Gastroesophageal sphincter (tissue), 4 donors: ENCODE measurements around the gene PHLDB3. TPM values are rescaled to one million over a fixed set of nuclear protein-coding genes. Genes with fewer than 3 reads are reported as not detected.

Experiments
- ATAC-seq: fragments of 150-250 bp; one replicate; pipeline ENCODE4 v1.9.1; 2016; ENCODE audit warnings: mild to moderate bottlenecking, moderate library complexity
- H3K27ac ChIP-seq, 4 donors: fragments of 200-600 bp; sonication (generic) in 3 of 4; 1 replicate in 3 of 4; 2 replicates in 1 of 4; pipeline ENCODE4 v1.5.1; 2016 to 2019
- H3K27me3 ChIP-seq: fragments of 200-600 bp; sonication (generic); one replicate; pipeline ENCODE4 v1.5.1; 2019
- H3K36me3 ChIP-seq, 2 donors: fragments of 200-600 bp; sonication (generic); one replicate each; pipeline ENCODE4 v1.5.1; 2019; ENCODE audit warnings: control low read depth in 1 of 2
- H3K4me1 ChIP-seq, 3 donors: fragments of 200-600 bp; sonication (generic); 1 replicate in 2 of 3; 2 replicates in 1 of 3; pipeline ENCODE4 v1.5.1; 2016 to 2019; ENCODE audit warnings: control low read depth in 2 of 3
- H3K4me3 ChIP-seq, 2 donors: fragments of 200-600 bp; sonication (generic); one replicate each; pipeline ENCODE4 v1.5.1; 2019; ENCODE audit warnings: mild to moderate bottlenecking in 1 of 2, moderate library complexity in 1 of 2
- H3K9me3 ChIP-seq, 3 donors: fragments of 200-600 bp; sonication (generic); one replicate each; pipeline ENCODE4 v1.5.1; 2017 to 2019; ENCODE audit warnings: control low read depth in 2 of 3
- EP300 ChIP-seq: sonication (generic); formaldehyde crosslinking; IDR thresholded peaks from one replicate; pipeline ENCODE4 v1.6.1; 2017; ENCODE audit warnings: antibody characterized with exemption, mild to moderate bottlenecking
- POLR2A ChIP-seq, 2 donors: fragments of 450-650 bp; IDR thresholded peaks; one replicate each; pipeline ENCODE4 v1.6.1; 2017; ENCODE audit warnings: antibody characterized with exemption in 2 of 2, mild to moderate bottlenecking in 2 of 2, moderate library complexity in 1 of 2
- POLR2AphosphoS5 ChIP-seq: sonication (generic); formaldehyde crosslinking; IDR thresholded peaks from one replicate; pipeline ENCODE4 v1.6.1; 2017; ENCODE audit warnings: antibody characterized with exemption
- WGBS, 2 donors: methylation state at CpG; one replicate each; pipeline ENCODE4 v1.1.5; 2018; ENCODE audit warnings: low coverage in 1 of 2; 5-methylcytosine and 5-hydroxymethylcytosine counted together
- total RNA-seq, 4 donors: library from RNA; depleted of rRNA; stranded (reverse); fragments of >200 nt; gene quantifications; one replicate each; pipeline ENCODE4 v1.1.0, GENCODE V29; 2016
- TF ChIP-seq, protein P1 (sequence below), 4 experiments: fragments of 200-600 bp in 2 of 4; fragments of 450-650 bp in 2 of 4; sonication (generic) in 1 of 4; IDR thresholded peaks; one replicate each; pipeline ENCODE4 v1.5.1; 2017 to 2019; ENCODE audit warnings: antibody characterized with exemption in 4 of 4, mild to moderate bottlenecking in 2 of 4, moderate library complexity in 2 of 4

Gene PHLDB3
- total RNA-seq, 4 donors from 2014 or later: 8.8 to 38.1 (median 14.9) TPM

GRCh38 chr19:43489979-43490599 is 14.5 kb downstream of the PHLDB3 start:
- Histone ChIP-seq H3K27ac (no peak overlapping the region), H3K4me1 (no peaks in the 10 kb centered on the region), H3K36me3 (peaks cover 0 to 34% of the 10 kb centered on the region in 2 donors), H3K9me3 (no peaks in the 10 kb centered on the region), H3K4me3 (no peak overlapping the region), H3K27me3 (no peaks in the 10 kb centered on the region)
- 87 to 94% methylated on average over 6 to 7 of the region's 7 CpGs for WGBS, 2 donors
- no peak for ATAC-seq
- no peak for TF ChIP-seq POLR2A (IDR thresholded peaks at IDR 0.05)
- TF ChIP-seq POLR2AphosphoS5: no peak
- TF ChIP-seq EP300: no peak
- TF ChIP-seq, protein P1, sequence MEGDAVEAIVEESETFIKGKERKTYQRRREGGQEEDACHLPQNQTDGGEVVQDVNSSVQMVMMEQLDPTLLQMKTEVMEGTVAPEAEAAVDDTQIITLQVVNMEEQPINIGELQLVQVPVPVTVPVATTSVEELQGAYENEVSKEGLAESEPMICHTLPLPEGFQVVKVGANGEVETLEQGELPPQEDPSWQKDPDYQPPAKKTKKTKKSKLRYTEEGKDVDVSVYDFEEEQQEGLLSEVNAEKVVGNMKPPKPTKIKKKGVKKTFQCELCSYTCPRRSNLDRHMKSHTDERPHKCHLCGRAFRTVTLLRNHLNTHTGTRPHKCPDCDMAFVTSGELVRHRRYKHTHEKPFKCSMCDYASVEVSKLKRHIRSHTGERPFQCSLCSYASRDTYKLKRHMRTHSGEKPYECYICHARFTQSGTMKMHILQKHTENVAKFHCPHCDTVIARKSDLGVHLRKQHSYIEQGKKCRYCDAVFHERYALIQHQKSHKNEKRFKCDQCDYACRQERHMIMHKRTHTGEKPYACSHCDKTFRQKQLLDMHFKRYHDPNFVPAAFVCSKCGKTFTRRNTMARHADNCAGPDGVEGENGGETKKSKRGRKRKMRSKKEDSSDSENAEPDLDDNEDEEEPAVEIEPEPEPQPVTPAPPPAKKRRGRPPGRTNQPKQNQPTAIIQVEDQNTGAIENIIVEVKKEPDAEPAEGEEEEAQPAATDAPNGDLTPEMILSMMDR (IDR thresholded peaks at IDR 0.05): no peak

DNA sequence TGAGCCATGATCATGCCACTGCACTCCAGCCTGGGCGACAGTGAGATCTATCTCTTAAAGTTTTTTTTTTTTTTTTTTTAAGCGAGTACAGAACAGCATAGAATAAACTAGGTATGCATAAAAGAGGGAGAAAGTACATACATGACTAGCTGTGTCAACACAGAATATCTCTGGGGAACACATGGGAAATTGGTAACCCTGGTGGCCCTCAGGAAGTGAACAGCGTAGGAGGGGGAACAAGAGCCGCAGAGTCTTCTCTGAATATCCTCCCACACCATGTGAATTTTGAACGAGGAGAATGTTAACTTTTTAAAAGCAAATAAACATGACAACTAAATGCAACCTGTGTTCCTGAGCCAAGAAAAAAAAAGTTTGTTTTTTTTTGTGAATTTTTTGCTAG is 15.2 kb downstream of the PHLDB3 start:
- Histone ChIP-seq H3K27ac (no peak overlapping the region), H3K27me3 (no peaks in the 10 kb centered on the region), H3K4me1 (no peaks in the 10 kb centered on the region), H3K9me3 (no peaks in the 10 kb centered on the region), H3K36me3 (peaks cover 0 to 26% of the 10 kb centered on the region in 2 donors), H3K4me3 (no peak overlapping the region)
- WGBS, 2 donors: 64 to 81% methylated on average over 5 of the region's 5 CpGs
- TF ChIP-seq POLR2AphosphoS5 (no peak), POLR2A (IDR thresholded peaks at IDR 0.05) (no peak), EP300 (no peak)
- TF ChIP-seq, protein P1 (IDR thresholded peaks at IDR 0.05): no peak
- ATAC-seq: no peak

DNA sequence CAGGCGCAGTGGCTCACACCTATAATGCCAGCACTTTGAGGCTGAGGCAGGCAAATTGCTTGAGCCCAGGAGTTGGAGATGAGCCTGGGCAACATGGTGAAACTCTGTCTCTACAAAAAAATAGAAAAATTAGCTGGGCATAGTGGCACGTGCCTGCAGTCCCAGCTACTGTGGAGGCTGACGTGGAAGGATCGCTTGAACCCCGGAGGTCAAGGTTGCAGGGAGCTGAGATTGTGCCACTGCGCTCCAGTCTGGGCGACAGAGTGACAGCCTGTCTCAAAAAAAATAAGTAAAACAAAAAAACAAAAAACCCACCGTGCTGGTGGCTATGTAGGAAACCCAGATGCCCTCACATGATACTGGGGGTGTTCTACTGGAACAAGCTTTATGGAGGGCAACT is 16.4 kb downstream of the PHLDB3 start:
- no peak for TF ChIP-seq POLR2AphosphoS5
- no peak for TF ChIP-seq EP300
- WGBS, 2 donors: 88 to 89% methylated on average over 3 to 8 of the region's 8 CpGs
- no peak for ATAC-seq

GRCh38 chr19:43486412-43486811 is 18.1 kb downstream of the PHLDB3 start:
- TF ChIP-seq EP300: no peak
- TF ChIP-seq POLR2A (IDR thresholded peaks at IDR 0.05): no peak
- TF ChIP-seq, protein P1 (IDR thresholded peaks at IDR 0.05): no peak
- TF ChIP-seq POLR2AphosphoS5: no peak
- H3K4me3 ChIP-seq: no peak overlapping the region
- no peak for ATAC-seq
- H3K9me3 ChIP-seq: no peaks in the 10 kb centered on the region
- no peaks in the 10 kb centered on the region for H3K27me3 ChIP-seq
- peaks cover 0 to 12% of the 10 kb centered on the region in 2 donors for H3K36me3 ChIP-seq
- H3K4me1 ChIP-seq: no peaks in the 10 kb centered on the region
- no peak overlapping the region for H3K27ac ChIP-seq
- WGBS, 2 donors: 100% methylated on average over 1 of the region's 7 CpGs; no CpG with 5 or more reads in 1 of the 2 donors

More for the DNA sequence above, 16.4 kb downstream of the PHLDB3 start:
- no peak overlapping the region for H3K27ac ChIP-seq
- no peaks in the 10 kb centered on the region for H3K4me1 ChIP-seq
- no peak overlapping the region for H3K4me3 ChIP-seq
- H3K27me3 ChIP-seq: no peaks in the 10 kb centered on the region
- peaks cover 0 to 18% of the 10 kb centered on the region in 2 donors for H3K36me3 ChIP-seq
- H3K9me3 ChIP-seq: no peaks in the 10 kb centered on the region

DNA sequence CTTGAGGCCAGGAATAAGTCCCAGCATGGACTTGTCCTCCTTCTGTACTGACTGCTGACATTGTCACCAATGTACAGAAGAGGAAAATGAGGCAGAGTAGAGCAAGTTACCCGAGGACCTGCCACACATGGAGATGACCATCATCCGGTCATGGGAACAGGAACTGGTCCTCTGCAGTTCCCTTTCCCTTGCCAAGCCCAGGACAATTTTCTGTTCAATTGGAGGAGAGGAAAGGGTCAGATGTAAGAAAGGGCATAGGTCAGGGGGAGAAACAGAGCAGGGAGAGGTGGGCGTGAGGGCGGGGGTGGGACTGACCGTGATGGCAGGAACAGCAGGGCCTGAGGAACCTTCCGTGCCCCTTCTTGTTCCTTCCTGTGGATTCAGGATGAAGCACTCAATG is 18.6 kb downstream of the PHLDB3 start:
- Histone ChIP-seq H3K4me1 (no peaks in the 10 kb centered on the region), H3K9me3 (no peaks in the 10 kb centered on the region), H3K27ac (no peak overlapping the region), H3K27me3 (no peaks in the 10 kb centered on the region), H3K36me3 (peaks cover 0 to 10% of the 10 kb centered on the region in 2 donors), H3K4me3 (no peak overlapping the region)
- no peak for TF ChIP-seq POLR2AphosphoS5
- no peak for TF ChIP-seq POLR2A (IDR thresholded peaks at IDR 0.05)
- WGBS, 2 donors: 77% methylated on average over 6 of the region's 6 CpGs; no CpG with 5 or more reads in 1 of the 2 donors
- no peak for ATAC-seq

DNA sequence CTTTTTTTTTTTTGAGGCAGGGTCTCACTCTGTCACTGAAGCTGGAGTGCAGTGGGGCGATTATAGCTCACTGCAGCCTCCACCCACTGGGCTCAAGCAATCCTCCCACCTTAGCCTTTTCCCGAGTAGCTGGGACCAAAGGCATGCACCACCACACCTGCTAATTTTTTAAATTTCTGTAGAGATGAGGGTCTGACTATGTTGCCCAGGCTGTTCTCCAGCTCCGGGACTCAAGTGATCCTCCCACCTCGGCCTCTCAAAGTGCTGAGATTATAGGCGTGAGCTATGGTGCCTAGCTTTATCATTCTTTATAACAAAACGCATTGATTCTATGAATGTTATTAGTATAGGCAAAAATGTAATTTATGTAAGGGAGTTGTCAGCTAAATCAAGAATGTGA is 21.3 kb downstream of the PHLDB3 start:
- Histone ChIP-seq H3K27ac (no peak overlapping the region), H3K4me3 (no peak overlapping the region), H3K36me3 (peaks cover 0 to 7% of the 10 kb centered on the region in 2 donors), H3K27me3 (no peaks in the 10 kb centered on the region), H3K4me1 (no peaks in the 10 kb centered on the region), H3K9me3 (no peaks in the 10 kb centered on the region)
- no peak for TF ChIP-seq EP300
- no peak for TF ChIP-seq POLR2AphosphoS5
- TF ChIP-seq, protein P1 (IDR thresholded peaks at IDR 0.05): no peak
- no peak for TF ChIP-seq POLR2A (IDR thresholded peaks at IDR 0.05)
- no peak for ATAC-seq
- 89 to 97% methylated on average over 6 of the region's 6 CpGs for WGBS, 2 donors
